NCI-H2196 (cell line): ENCODE measurements around the gene COL4A6.

Experiments used
- DNase-seq: peaks from one replicate; lab custom pipeline; 2025; ENCODE audit not compliant: unreplicated experiment; lab: John Stamatoyannopoulos, UW

The COL4A6 gene

DNA sequence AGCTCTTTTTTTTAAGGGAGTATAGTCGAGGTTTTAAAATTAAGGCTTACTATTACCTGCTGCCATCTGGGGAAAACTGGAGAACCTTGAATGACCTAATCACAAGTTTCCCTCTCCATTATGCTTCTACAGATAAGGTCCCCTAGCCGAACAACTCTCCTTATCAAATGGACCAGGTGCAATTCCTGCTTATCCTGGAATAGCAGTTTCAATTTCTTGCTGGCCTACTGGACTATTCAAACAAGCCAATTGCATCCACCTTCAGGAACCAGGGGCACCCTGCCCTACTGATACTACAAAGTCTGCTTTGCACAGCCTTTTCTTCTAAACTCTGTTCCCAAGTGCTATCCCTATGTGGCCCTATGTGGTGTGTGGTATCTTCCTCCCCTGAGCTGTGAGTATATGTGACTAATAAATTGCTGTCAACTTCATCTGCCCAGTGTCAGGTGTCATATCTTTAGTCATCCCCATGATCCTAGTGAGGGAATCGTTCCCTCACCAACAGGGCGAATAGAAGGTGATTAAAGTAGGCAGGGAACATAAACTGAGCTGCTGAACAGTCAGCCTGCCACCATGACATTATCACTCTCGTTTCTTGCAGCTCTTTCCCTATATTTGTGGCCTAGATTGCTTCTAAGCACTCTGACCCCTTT is 218.1 kb downstream of the COL4A6 start:
- no peak for DNase-seq

DNA sequence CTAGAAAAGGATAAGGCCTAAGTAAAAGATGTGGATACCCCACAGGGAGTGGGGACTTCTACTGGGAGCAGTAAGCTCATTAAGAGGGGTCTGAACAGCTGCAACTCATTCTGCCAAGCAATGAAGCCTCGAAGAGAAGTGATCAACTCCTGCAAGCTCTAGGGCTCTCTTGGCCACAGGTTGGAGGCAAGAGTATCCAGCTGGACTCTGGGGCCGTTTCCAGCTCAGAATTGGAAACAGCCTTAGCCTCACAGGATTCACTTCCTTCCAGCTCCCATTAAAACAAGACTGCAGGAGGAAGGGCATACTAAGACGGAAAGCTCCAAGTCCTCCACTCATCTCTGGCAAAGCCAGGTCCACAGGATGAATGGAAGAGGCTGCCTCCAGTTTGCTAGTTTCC is 220.3 kb downstream of the COL4A6 start:
- DNase-seq = no peak

DNA sequence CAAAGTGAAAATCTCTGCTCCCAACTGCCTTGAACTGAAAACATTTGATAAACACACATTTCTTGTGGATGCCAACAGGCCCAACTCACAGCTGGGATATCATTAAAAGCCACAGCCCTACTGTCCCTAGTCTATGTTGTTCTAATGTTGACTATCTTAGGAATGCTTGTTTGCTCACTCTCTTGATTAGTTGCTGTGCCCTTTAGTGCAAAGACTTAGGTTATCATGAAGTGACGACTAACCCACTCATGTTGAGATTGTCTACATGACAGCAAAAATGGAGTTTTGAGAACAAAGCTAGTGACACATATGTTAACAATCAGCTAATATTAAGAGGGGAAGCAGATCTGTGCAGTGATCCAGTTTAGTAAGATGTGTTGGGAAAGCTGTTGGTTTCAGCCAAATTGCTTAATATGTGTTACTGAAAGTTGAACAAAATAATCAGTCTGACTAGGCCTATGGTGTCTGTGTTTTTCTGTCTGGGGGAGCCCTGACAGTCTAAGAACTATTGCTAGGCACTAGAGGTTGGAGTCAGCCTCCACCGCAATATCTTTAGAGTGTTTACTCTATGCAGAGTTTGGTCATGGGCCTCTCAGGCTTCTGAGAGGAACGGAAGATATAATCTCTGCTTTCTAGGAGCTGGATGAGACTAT is 221.2 kb downstream of the COL4A6 start:
- no peak for DNase-seq

DNA sequence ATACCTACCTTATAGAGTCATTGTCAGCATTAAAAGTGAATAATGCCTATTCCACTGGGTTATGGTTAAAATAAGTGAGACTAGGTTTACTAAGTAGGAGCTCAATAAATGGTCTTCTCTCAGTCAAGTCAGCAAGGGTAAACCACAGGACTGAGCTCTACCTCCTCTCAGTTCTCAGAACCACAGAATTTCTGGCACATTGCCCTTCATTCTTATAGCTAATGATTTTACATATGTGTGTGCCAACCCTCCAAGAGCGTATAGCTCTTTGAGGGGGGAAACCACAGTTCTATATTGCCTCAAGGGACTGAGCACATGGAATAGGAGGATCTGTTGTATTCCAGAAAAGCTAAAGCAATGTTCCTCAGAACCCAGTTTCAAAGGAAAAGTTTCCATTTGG is 221.8 kb downstream of the COL4A6 start:
- DNase-seq = no peak

DNA sequence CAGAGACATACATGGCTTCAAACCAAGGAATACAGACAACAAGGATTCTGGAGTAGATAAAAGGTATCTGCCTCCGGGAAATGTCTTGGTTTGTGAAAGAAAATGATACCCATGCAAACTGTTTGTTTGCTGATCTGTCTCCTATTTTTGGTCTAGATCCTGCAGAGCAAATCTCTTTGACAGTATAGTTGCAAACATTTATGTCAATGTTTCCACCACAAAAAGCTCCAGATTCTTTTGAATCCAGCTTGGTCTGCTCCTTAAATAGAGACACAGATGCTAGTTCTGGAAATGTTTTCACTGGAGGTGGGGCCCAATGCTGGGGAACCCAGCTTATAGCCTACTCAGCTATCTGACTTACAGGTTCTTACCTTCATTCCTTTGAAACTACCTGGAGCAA is 226.9 kb downstream of the COL4A6 start:
- no peak for DNase-seq

DNA sequence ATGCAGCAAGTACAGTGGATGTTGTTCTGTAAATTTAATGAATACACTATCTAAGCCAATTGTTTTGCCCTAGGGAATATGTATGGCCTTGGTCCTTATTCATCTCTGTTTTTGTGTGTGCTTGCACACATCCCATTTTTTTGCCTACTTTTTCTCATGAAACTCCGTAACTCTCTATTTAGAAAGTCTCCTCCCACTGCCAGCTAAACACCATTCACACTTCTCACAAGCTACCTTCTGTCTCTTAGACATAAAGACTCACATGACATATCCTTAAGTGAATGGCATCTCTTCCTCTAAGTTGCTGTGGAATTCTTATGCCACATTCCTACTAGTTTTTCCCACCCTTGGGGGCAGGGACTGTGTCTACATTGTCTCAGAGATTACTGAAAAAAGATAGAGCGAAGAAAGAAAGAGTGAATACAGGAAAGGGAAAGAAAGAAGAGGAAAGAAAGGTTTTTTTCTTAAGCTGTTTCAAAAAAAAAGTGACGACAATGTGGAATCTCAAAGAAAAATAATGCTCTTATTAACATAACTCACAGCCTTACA is 229.1 kb downstream of the COL4A6 start:
- no peak for DNase-seq

DNA sequence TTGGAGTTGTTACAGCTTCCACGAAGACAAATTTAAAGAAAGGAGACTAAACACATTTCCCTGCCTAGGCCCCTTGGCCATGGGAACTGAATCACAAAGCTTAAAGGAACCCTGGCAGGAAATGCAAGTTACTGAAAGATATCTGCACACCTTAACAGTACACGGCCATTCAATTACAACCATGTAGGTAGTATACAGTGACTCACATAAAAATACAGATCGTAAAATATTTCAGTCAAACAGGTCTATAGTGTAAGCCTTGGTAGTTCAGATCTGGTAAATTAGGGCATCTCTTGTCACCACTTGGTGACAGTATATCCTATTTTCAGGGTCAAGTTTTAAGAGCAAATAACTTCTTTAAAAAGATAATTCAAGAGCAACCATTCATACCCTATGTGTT is 234.7 kb downstream of the COL4A6 start:
- no peak for DNase-seq

DNA sequence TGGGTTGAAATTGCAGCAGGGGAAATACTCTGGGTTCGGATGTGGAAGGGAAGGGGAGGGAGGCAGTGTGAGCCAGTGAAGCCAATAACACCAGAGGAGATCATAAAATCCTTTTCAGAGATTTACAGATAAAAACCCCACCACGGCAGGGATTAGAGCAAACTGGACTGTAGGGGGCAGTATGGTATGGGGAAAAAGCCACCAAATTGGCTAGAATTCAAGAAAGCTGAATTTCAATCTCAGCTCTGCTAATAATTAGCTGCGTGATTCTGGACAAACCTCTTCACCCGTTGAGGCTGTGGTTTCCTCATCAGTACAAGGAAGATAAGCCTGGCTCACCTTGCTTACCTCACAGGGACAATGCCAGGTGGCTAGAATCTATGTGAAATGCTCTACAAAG is 238.5 kb downstream of the COL4A6 start:
- DNase-seq = peak; percentile 25

DNA sequence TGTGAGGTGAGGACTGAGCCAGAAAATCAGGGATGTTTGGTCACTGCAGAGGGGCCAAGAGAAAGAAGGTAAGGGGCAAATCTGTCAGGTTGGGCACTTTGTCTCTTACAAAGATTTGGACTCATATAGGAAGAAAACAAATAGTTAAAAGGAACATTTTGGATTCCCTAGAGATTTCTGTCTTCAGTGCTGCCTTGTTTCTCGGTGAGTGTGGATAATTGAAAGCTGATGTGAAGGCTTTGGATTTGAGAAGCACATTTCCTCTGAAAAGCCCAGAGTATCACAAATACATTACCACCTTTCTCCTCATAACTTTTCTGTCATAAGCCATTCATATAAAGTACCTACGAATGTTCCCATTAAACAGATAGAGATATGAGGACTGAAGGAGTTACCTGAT is 239.2 kb downstream of the COL4A6 start:
- DNase-seq = no peak

DNA sequence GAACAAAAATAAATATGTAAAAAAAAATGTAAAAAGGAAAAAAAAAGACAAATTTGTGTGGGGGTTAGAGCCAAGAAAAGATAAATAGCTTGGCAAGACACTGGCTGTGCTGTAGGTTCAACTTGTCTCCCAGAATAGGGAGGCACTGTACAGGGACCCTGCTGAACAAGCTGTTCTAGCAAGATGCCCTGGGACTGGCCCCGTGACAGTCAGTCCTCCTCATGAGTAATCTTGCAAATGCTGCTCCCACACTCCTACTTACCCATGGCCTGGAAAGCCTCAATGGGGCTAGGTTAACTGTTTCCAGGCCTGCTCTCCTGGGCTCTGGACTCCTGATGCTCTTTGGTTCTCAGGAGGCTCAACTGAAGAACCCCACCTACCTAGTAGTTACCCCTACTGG is 239.8 kb downstream of the COL4A6 start:
- DNase-seq = no peak

DNA sequence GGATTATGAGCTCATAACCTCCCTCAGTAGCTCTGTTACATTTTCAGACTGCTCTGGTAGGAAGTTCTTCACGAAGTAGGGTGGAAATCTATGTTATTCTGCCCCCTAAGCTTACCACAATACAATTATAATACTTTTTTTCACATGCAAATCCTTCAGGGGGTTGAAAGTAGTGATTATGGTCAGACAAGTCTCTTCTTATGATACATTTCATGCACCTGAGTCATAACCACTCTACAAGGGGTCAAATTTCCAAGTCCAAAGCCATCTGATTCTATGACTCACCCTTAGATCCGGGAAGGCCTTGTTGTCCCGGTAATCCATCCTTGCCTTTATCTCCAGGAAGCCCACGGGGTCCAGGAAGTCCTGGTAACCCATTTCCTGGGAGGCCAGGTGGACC is 251.4 kb downstream of the COL4A6 start:
- no peak for DNase-seq

DNA sequence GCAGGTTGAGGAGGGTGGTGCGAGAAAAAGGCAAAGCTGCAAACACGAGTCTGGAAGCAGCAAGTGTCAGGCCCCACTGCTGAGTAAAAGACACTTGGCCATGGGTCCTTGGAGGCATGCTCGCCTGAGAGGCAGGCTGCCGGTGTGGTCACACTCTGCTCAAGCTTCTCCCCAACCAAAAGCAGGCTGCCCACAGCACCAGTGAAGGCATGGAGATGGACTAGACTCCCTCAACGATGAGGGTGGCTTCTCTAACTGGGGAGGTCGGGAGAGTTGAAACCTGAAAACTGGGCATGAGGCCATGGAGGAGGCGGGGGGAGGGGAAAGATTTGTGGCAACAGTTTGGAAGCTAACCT is 260.1 kb downstream of the COL4A6 start:
- no peak for DNase-seq

DNA sequence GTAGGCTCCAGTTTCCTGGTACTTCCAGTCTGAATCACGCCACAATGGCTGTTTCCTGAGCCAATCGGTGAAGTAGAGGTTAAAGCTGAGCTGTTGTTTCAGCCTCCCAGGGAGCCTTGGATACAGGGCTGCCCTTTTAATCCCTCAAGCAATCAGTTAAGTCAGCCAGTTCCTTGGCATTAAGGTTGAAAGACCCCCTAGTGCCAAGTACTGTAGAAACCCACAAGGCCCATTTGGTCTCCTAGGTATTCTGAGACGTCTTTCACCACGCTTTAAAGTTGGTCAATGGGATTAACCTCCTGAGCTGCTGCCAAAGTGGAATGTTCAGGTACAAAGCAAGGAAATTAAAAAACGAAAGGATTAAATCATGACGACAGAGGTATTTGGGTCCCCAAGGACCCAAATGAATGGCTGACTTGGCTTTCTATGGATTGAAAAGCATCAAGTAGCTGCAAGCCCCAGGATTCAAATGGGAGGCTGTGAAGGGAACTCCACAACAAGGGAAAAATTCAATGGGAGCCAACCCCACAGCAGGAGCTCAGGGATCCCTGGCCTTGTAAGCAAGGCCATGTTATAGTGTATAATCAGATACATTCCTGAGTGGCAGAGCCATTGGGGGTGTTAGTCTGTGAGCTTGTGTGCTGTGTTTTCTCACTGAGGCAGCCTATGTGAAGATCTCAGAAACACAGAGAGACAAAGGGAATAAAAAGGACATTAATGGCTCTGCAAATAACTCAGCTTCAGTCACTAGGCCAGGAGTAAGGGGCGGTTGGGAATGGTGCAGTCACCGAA is 260.7 kb downstream of the COL4A6 start:
- DNase-seq = no peak

DNA sequence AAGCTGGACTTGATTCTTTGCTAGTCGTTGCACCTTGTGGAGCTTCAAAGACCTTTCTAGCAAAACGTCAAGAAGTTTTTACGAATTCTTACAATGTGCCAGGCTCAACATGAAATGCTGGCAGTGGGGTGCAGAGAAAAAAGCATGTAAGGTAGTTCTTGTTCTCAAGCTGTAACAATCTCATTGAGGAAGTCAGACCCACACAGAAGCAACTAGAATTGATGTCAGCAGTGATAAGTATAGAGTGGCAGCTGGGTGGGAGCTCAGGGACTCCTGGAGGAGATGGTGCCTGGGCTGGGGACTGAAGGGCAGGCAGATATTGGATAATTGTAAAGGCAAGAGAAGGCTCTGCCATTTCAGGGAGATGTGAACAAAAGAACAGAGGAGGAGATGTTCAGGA is 264.3 kb downstream of the COL4A6 start:
- no peak for DNase-seq

DNA sequence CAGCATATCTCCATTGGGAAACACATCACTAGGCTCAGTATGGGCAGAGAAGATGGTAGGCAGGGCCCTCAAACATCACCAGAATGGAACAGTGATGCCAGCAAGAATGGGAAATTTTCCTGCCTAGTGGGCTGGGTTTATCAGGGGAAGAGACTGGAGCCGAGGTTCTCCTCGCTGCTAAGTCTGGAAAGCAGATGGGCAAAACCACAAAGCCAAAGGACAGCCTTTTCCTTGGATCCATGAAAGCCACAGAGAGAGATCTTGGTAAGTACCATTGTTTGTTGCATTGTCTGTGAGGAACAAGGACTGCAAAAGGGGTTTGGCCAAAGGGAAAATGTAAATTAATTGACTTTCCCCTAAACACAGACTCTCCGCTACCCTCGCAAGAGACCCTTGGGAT is 266.6 kb downstream of the COL4A6 start:
- no peak for DNase-seq

DNA sequence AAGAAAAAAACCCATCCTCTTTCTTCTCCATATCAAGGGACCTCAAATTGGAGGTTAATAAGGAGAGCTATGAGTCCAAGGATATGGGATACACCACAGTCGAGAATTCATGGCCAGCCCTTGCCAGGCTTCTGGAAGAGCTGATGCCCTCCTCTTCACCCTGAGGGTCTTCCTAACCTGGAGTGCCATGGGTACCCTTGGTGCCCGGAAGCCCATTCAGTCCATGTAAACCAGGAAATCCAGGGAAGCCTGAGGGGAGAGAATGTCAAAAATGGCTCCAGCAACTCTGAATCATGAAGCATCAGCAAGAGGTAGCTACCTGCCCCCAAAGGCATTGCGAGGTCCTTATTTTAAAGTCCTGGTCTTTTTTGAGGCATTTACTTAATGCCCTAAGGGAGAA is 268.5 kb downstream of the COL4A6 start:
- DNase-seq = no peak

DNA sequence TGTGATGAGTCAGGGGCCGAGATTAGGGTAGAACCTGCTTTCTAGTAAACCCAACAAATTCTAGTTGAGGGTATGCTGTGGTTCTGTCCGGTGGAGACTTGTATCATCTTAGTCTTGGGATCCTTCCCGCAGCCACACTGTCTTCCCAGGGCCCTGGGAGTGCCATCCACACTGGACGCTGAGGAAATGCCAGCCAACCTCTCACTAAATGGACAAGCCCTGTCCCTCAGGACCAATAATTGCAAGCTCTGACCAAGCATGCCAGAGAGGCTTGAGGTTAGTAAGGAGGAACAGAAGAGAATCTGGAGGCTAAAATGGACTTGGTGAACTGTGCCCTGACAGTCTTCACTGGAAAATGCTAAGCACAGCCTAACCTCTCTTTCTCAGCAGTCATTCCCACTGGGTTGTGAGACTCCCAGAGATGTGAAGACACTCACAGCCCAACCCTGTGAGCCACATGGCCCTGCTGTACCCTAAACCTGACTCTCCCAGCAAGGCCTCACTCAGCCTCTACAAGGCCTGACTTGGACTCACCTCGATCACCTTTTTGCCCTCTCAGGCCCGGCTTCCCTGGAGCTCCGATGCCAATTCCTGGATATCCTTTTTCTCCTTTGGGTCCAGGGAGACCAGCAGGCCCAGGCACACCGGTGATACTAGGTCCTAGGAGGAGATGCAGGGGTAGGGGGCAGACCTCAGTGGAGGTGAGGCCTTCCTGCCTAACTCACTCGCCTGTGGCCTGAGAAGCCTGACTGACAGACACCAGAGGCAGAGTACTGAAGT is 269.1 kb downstream of the COL4A6 start:
- no peak for DNase-seq

DNA sequence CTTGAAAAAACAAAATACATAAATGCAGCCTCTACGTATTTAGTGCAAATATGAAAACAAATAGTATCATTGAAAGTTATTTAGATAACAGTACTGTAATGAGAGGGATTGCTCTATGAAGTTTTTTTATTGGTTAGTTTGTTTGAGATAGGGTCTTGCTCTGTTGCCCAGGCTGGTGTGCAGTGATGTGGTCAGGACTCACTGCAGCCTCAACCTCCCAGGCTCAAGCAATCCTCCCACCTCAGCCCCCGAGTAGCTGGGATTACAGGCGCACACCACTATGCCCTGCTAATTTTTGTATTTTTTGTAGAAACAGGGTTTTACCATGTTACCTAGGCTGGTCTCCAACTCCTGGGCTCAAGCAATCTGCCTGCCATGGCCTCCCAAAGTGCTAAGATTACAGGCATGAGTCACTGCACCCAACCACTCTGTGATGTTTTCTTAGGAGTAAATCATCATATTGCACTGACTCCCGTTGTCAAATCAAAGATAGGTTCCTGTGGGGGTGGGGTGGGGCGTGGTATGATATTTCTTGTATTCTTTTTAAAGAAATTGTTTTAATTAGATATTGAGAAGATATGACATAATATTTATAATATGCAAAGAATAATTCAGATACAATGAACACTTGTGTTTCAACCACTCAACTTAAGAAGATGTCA is 270.9 kb downstream of the COL4A6 start:
- DNase-seq = no peak

DNA sequence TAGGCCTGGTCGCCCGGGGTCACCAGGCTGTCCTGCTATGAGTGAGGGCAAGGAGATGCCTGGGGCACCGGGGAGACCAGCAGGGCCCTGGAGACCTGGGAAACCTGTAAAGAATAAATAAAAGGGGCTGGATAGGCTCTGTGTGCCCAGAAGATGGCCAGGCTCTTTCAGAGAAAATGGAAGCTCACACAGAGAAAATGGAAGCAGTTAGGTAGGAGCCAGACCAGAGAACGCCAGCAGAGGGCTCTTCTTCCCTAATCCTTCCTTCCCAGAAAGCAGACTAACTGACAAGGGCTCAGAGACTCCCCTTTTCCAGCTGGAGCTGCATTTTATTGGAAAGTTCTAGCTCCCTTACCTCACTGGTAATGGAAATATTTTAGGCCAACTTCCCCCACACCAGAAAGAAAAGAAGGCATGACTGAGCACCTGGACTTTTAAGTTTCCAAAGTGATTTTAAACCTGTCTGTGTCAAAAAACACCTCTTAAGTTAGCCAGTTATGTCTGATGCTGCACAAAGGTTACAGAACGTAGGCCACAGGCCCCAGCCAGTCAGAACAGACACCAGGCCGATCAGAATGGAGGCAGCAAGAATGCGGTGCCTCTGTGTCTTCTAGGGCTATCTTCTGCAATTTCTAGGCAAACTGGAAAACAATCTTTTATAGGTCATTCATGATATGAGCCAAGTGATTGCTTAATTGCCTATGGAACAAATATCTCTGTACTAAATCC is 272.7 kb downstream of the COL4A6 start:
- peak; percentile 5 for DNase-seq
